Measurements from ENCODE around the gene RAB28. TPM values are rescaled to one million over a fixed set of nuclear protein-coding genes. Genes with fewer than 3 reads are reported as not detected.
A peak's percentile ranks its signal among the peaks of the same experiment; 100 is the strongest.

Gene RAB28
- total RNA-seq, 1 donor from 2014 or later = 20.5 TPM

GRCh38 chr4:13347517-13348125 lies 136.5 kb downstream of the RAB28 start:
- DNase-seq = no peak
- no peak for ATAC-seq (ENCODE audit: poor library complexity)
- intact Hi-C loops (cut with DNase I) = no loop called here

GRCh38 chr4:13344216-13344615 lies 139.9 kb downstream of the RAB28 start:
- intact Hi-C loops (cut with DNase I) = no loop called here

GRCh38 chr4:13340672-13341071 lies 143.5 kb downstream of the RAB28 start:
- no peak for ATAC-seq (ENCODE audit: poor library complexity)
- no peak for DNase-seq
- intact Hi-C loops (cut with DNase I) = no loop called here

More at GRCh38 chr4:13344216-13344615, 139.9 kb downstream of the RAB28 start:
- no peak for DNase-seq
- ATAC-seq (ENCODE audit: poor library complexity) = no peak

- intact Hi-C loops (cut with DNase I) = no loop called here
- DNase-seq = no peak
- ATAC-seq (ENCODE audit: poor library complexity) = peak; percentile 39
Measured at GRCh38 chr4:13331827-13332226, 152.3 kb downstream of the RAB28 start.

GRCh38 chr4:13329963-13330362 lies 154.2 kb downstream of the RAB28 start:
- DNase-seq (no peak), ATAC-seq (ENCODE audit: poor library complexity) (no peak)
- intact Hi-C loops (cut with DNase I) = no loop called here

- DNase-seq (no peak), ATAC-seq (ENCODE audit: poor library complexity) (no peak)
- intact Hi-C loops (cut with DNase I) = no loop called here
Measured at GRCh38 chr4:13329340-13329850, 154.7 kb downstream of the RAB28 start.

GRCh38 chr4:13328591-13328990 lies 155.5 kb downstream of the RAB28 start:
- no peak for ATAC-seq (ENCODE audit: poor library complexity)
- intact Hi-C loops (cut with DNase I) = no loop called here
- no peak for DNase-seq

- DNase-seq (no peak), ATAC-seq (ENCODE audit: poor library complexity) (no peak)
- intact Hi-C loops (cut with DNase I) = no loop called here
Measured at GRCh38 chr4:13327991-13328390, 156.1 kb downstream of the RAB28 start.

- intact Hi-C loops (cut with DNase I) = no loop called here
- no peak for DNase-seq
- ATAC-seq (ENCODE audit: poor library complexity) = peak; percentile 73
Measured at GRCh38 chr4:13325744-13326143, 158.4 kb downstream of the RAB28 start.

- no peak for DNase-seq
- no peak for ATAC-seq (ENCODE audit: poor library complexity)
- intact Hi-C loops (cut with DNase I) = no loop called here
Measured at GRCh38 chr4:13323921-13324320, 160.2 kb downstream of the RAB28 start.

GRCh38 chr4:13322681-13323101 lies 161.4 kb downstream of the RAB28 start:
- ATAC-seq (ENCODE audit: poor library complexity) (no peak), DNase-seq (no peak)
- intact Hi-C loops (cut with DNase I) = no loop called here

Other genes starting within 250 kb of the RAB28 start
- gene NKX3-2, start 60.2 kb upstream of the RAB28 start, total RNA-seq = not detected
- gene BOD1L1, start 143.4 kb upstream of the RAB28 start, total RNA-seq = 15.8 TPM

Measured in Right ventricle myocardium superior (tissue), 1 donor.